HG03039 (cell line): ENCODE results near the gene HS2ST1.
"Not testable (repeated sequence)": the region's sequence is repeated elsewhere in the genome, so short reads cannot be mapped to it uniquely, and the experiment has no call there.

Experiments
- ATAC-seq: cut with Tn5 transposase; IDR thresholded peaks from one replicate; pipeline ENCODE4 v1.9.1; 2021; ENCODE audit warnings: mild to moderate bottlenecking, moderate library complexity; ENCODE audit not compliant: unreplicated experiment

HS2ST1 gene

GRCh38 chr1:87004857-87005256 lies 90.4 kb downstream of the HS2ST1 start:
- no peak for ATAC-seq

GRCh38 chr1:87007323-87007722 lies 92.9 kb downstream of the HS2ST1 start:
- no peak for ATAC-seq

- not testable (repeated sequence) for ATAC-seq
Observed at GRCh38 chr1:87013385-87013784, 99.0 kb downstream of the HS2ST1 start.

- no peak for ATAC-seq
Observed at GRCh38 chr1:87017998-87018672, 103.7 kb downstream of the HS2ST1 start.

- no peak for ATAC-seq
Observed at GRCh38 chr1:87023326-87023725, 108.9 kb downstream of the HS2ST1 start.

GRCh38 chr1:87024936-87025540 lies 110.6 kb downstream of the HS2ST1 start:
- ATAC-seq, result peak; percentile 71

- not testable (repeated sequence) for ATAC-seq
Observed at GRCh38 chr1:87027561-87027960, 113.1 kb downstream of the HS2ST1 start.

- ATAC-seq, result no peak
Observed at GRCh38 chr1:87028576-87028975, 114.1 kb downstream of the HS2ST1 start.

GRCh38 chr1:87030740-87031690 lies 116.6 kb downstream of the HS2ST1 start:
- ATAC-seq, result peak; percentile 97

- ATAC-seq, result no peak
Observed at GRCh38 chr1:87034351-87034750, 119.9 kb downstream of the HS2ST1 start.

- ATAC-seq, result no peak
Observed at GRCh38 chr1:87039096-87039495, 124.7 kb downstream of the HS2ST1 start.

GRCh38 chr1:87042111-87042811 lies 127.8 kb downstream of the HS2ST1 start:
- ATAC-seq, result no peak

- peak; percentile 33 for ATAC-seq
Observed at GRCh38 chr1:87044424-87044823, 130.0 kb downstream of the HS2ST1 start.

- peak; percentile 55 for ATAC-seq
Observed at GRCh38 chr1:87044840-87045239, 130.4 kb downstream of the HS2ST1 start.

- ATAC-seq, result no peak
Observed at GRCh38 chr1:87045761-87046304, 131.4 kb downstream of the HS2ST1 start.

GRCh38 chr1:87046951-87047350 lies 132.5 kb downstream of the HS2ST1 start:
- ATAC-seq, result no peak

GRCh38 chr1:87048237-87048636 lies 133.8 kb downstream of the HS2ST1 start:
- no peak for ATAC-seq

- ATAC-seq, result no peak
Observed at GRCh38 chr1:87051965-87052364, 137.5 kb downstream of the HS2ST1 start.

GRCh38 chr1:87052400-87052799 lies 138.0 kb downstream of the HS2ST1 start:
- ATAC-seq, result no peak

- no peak for ATAC-seq
Observed at GRCh38 chr1:87052961-87053360, 138.5 kb downstream of the HS2ST1 start.

- ATAC-seq, result no peak
Observed at GRCh38 chr1:87053446-87053845, 139.0 kb downstream of the HS2ST1 start.
